ENCODE results near the gene GPSM3.
"Not testable (repeated sequence)": the region's sequence is repeated elsewhere in the genome, so short reads cannot be mapped to it uniquely, and the experiment has no call there.

GPSM3 gene

DNA sequence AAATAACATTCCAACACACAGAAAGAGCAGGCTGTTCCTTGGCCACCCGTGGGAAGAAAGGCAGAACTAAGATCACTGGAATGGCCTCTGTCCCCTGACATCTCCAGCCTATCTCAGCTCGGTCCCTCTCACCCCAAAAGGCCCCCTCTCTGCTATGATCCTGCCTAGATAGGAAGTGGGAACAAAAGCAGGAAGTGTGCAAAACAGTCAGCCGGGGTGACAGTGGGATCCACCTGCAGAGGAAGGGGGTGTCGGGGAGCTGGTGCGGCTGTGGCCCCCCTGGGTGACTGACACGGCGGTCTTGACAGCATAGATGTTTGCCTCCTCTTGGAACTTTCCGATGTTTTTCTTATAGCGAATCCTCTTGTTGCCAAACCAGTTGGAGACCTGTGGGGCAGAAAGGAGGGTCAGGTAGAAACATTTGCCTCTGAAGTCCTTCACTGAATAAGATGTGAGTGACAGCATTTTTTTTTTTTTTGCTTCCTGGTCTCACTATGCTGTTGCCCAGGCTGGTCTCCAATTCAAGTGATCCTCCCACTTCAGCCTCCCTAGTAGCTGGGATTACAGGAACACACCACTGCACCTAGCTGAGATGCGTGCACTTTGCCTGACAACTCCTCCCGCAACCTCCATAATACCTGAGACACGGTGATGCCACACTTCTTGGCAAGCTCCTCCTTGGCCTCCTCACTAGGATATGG, 5.3 kb downstream of the GPSM3 start:
- no peak for DNase-seq (ENCODE audit: low spot score)

DNA sequence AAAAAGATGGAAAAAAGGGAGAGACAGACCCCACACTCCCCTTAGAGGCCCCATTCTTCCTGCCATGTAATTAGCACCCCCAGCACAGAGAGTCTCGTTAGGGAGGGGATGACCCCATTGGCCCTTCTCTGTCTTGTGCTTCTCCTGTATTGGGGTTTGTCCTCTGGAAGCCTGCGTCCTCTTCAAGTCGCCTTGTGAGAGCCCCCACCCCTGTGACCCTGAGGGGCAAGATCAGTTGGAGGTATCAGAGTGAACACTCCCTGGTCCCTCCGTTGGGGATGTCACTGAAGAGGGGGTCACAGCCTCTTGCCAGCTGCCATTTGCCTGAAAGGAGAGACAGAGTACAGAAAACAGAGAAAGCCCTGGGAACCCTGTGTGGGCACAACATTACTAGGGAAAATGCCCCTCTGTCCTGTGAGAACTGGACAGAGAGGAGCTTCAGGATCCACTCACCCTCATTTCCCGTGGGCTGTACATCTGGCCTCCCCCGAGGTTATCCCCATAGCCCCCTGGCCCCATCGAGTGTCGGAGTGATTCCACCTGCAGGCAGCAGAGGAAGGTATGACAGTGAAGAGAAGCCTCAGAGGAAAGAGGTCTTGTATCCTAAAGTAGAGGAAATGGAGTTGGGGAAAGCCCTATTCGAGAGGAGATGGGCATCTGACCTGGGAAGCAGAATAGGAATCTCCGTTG, 6.1 kb downstream of the GPSM3 start:
- DNase-seq (ENCODE audit: low spot score): not testable (repeated sequence)

DNA sequence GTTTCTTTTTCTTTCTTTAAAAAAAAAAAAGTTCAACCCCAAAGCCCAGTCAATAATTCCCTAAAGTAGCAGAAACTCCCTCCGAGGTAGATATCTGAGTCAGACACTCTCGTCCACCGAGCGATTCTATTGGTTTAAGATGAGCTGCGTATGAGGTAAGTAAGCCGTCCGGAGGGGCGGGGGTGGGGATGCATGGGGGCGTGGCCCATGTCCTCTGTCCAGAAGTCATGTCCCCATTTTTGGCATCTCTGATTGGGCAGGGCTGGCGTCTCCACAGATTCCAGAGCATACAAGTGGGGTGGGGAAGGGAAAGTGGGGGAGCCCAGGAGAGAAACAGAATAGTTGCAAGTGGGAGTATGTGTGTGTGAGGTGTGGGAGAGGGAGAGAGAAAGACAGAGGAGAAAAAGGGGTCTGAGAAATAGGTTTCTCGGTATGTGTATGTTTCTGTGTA, 6.7 kb downstream of the GPSM3 start:
- not testable (repeated sequence) for DNase-seq (ENCODE audit: low spot score)

DNA sequence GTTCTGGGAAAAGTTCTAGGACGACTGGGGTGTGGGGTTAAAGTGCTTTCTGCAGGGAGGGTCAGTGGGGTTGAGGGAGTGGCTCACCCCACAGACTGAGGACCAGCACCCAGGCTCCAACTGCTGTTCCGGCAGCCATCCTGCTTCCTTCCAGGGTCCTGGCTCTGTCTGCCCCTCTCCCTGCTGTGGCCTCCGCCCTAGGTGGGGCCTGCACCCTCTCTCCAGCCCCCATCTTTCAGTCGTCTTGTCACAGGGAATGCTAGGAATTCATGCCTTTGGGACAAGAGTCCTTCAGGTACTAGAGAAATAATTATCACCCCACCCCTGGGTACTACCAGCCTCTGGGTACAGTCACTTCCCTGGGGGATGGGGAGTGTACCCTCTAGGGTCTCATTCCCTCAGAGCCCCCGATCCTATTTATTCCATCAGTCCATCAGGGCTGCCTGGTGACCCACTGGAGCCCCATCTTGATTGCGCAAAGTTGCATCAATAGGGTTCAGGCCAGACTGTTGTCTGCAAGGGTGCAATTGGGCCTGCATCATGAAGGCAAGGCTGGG, 8.3 kb downstream of the GPSM3 start, which contains the start of gene AGER:
AGER (minus strand) TSS at position 170 of the 557 bp plus-strand sequence; CDS start at position 139, 31 bp downstream.
- no peak for DNase-seq (ENCODE audit: low spot score)

DNA sequence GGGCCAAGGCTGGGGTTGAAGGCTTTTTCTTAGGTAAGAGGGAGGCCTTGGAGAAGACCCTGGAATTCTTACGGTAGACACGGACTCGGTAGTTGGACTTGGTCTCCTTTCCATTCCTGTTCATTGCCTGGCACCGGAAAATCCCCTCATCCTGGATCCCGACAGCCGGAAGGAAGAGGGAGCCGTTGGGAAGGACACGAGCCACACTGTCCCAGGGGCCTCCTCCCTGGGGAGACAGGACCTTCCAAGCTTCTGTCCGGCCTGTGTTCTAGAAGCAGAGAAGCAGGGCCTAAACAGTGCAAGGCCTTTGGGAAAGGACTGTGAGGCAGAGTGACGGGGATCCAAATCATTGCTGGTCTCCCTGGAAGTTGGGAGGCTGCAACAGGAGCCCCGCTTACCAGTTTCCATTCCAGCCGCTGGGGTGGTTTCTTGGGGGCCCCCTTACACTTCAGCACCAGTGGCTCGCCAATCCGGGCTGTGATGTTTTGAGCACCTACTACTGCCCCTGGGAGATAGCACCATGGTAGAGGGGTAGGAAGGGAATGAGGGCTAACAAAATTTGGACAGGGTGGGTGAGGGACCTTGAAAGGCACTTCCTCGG, 8.9 kb downstream of the GPSM3 start:
- DNase-seq (ENCODE audit: low spot score): no peak

DNA sequence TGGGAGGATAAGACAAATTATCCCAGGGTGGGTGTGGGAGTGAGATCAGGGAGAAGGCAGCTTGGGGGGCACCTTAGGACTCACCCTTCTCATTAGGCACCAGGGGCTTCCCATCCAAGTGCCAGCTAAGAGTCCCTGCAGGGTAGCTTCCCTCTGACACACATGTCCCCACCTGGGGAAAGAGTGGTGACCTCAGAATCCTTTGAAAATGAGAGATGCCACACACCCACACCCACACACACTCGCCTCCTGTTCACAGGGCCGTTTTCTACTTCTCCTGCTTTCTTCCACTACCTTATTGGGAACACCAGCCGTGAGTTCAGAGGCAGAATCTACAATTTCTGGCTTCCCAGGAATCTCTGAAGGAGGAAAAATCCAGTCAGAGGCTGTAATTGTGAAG, 9.4 kb downstream of the GPSM3 start:
- DNase-seq (ENCODE audit: low spot score): no peak

DNA sequence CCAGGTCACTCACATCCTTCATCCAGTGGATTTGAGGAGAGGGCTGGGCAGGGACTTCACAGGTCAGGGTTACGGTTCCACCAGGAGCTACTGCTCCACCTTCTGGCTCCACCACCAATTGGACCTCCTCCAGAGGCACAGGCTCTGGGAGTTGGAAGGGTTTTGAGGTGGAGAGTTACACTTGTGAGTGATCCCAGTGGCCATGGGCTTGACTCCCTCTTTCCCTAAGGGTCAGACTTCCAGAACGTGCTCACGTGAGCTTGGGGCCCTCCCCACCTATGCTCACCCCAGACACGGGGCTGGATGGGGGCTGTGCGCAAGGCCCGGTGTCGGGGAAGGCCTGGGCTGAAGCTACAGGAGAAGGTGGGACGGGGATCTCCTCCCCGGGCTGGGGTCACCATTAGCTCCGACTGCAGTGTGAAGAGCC, 9.9 kb downstream of the GPSM3 start:
- DNase-seq (ENCODE audit: low spot score): no peak

DNA sequence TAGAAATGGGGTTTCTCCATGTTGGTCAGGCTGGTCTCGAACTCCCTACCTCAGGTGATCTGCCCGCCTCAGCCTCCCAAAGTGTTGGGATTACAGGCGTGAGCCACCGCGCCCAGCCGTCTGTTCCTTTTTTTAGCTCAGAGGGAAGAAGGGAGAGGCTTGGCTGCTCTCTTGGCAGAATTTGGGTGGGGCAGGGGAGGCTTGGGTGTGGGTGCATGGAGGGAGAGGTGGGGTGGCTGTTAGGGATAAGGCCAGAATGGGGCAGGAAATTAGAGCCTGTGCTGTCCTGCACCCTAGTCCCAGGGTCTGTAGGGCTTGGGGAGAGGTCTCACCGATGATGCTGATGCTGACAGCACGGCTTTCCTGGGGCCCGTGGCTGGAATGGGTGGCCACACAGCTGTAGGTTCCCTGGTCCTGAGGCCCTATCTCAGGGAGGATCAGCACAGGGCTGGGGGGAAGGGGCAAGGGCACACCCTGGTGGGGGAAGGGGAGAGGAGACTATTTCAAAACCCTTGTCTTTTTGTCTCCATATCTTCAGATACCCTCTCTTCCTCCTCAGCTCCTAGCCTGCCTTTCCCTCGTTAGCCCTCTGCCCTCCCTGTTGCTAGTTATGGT, 10.4 kb downstream of the GPSM3 start:
- DNase-seq (ENCODE audit: low spot score): no peak

DNA sequence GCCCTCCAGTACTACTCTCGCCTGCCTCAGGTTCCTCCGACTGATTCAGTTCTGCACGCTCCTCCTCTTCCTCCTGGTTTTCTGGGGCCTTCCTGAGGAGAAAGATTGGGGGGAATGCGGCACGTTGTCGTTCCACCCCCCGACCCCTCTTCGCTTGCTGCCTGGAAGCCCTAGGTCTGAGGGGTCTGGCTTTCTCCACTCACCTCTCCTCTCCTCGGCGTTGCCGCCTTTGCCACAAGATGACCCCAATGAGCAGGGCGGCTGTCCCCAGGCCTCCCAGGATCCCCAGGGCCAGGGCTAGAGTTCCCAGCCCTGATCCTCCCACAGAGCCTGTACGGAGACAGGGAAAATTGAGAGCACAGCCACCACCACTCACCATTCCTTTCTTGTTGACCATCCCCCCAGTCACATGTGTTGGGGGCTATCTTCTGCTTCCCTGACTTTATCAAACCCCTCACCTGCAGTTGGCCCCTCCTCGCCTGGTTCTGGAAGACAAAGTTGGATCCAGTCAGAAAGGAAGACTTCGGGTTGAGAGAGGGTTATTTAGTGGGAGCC, 11.2 kb downstream of the GPSM3 start:
- DNase-seq (ENCODE audit: low spot score): no peak

DNA sequence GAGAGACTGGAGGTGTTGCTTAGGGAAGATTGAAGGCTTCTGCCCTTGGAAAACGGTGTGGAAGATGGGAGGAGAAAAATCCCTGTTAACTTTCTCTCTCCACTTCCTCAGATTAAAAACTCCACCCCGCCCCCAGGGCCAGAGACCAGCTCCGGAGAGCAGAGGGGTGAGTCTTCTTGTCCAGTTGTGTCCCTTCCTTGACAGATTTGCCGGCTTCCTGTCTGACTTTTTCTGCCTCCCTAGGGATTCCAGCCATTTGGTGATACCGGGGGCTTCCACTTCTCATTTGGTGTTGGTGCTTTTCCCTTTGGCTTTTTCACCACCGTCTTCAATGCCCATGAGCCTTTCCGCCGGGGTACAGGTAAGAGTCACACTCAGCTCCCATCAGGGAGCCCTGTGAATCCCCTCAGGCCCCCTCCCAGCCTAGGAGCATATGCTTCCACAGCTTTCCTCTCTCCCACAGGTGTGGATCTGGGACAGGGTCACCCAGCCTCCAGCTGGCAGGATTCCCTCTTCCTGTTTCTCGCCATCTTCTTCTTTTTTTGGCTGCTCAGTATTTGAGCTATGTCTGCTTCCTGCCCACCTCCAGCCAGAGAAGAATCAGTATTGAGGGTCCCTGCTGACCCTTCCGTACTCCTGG, 12.6 kb downstream of the GPSM3 start:
- no peak for DNase-seq (ENCODE audit: low spot score)

DNA sequence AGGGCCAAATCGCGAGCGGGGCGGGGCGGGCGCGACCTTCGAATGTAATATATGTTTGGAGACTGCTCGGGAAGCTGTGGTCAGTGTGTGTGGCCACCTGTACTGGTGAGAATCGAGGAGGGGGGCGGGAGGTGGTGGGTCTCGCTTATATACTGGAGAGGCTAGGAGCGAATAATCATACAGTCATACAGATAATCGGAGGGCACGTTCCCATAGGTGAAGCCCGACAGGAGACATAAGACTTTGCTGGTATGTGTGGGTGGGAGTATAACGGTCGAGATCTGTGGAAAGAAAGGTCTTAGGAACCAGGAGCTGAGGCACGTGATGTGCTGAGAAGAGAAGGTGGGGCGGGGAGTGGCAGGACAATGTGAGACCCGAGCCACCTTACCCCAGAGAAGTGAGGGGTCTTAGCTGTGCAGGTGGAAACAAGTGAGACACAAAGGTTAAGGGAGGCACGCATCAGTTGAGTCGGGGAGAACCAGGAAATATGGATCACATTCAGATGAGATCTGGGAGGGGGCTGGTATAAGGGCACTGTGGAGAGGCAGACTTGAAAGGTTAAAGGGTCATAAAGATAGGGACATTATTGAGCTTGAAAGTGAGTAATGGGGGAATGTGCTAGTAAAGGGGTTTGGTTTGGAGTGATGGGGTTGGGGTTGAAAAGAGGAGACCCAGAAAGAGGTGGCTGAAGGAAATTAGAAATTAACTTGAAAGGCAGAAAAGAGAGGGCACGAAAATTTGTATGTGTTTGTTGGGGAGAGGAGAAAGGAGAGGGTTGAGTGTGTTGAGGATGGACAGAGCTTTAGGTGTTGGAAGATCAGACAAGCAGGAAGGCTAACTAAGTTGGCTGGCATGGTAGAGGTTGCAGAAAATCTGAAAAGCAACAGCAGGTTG, 13.6 kb downstream of the GPSM3 start:
- DNase-seq (ENCODE audit: low spot score): no peak

DNA sequence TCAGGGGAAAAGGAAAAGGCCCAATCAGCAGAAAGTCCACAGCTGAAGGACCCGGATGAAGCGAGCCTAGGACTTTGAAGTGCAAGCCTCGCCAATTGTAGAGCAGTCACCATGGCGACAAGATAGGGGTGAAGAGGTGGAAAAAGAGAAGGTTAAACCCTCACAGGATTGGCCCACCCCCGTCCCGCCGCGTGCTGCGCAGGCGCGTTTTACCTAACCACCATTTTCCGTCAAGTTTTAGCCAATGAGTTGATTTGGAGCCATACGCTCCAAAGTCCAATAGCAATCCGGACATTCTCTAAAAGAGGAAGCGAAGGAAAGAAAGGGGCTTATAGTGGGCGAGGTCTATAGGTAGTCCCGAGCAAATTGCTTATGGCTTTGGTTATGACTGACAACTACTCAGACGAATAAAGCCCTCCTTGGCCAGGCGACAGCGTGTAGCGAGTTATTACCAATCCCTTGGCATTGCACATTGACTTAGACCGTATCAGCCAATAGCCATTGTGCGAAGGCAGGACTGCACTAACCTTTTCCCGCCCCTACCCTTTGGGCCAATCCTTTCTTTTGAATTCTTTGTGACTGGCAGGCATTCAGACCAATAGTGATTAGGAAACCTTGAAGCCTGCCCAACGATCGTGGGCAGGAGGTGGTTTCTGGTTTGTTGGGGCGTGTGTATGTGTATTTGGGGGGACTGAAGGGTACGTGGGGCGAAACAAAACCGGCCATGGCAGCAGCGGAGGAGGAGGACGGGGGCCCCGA, 14.5 kb downstream of the GPSM3 start, which contains the start of gene RNF5:
RNF5 (plus strand) TSS at position 618 of the 759 bp plus-strand sequence; CDS start at position 725, 107 bp downstream.
- peak; percentile 98 for DNase-seq (ENCODE audit: low spot score)

DNA sequence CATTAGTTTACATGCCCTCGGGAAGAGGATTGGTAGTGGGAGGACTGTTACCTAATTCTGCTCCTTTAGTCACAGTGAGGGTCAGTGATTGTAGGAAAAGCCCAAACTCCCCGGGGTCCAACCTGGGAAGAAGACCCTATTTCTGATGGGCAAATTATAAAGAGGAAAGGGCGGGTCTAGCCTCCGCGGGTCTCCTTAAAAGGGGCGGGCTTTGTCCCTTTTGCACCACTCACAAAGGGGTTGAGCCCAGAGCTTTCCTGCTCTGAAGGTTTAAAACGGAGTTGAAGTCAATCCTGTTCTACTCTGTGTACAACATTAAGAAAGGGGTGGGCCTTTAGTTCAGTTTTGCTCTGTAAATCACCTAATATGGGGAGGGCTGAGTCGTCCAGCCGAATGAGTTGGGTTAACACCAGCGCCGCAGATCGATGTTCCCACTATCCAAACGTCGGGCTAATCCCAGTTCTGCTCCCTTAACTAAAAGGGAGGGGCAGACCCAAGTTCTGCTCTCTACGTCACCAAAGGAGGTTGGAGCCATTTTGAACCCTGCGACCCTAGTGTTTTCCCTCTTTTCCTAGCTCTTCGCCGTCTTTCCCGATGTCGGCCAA, 15.2 kb downstream of the GPSM3 start:
- no peak for DNase-seq (ENCODE audit: low spot score)

DNA sequence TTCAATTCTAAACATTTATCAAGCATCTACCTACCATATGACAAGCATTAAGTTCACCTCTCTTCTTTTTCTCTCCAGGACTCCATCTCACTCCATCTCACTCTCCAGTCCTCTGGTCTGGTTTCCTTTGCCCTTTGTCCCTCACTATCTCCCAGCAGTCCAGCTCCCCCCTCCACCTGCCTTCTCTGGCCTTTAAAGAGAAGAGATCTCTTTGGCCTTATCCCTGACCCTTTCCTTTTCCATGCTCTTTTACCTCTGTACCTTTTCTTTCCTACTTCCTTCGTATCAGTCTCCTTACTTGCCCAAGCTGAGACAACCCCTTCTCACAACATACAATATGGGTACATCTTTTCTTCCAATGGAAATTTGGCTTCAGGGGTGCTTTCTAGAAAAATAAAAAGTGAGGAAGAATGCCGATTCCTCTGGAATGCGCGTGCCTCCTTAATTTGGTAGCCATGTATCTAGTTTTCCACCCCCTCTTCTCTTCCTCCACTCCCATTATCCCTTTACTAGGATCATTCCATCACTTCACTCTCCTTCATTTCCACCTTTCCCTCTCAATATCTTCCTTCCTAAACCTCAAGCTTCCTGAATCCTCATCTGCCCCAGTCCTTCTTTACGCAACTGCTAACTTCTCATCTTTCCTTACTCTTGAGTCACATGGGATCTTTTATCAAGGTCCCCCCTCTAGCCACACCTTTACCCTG, 15.8 kb downstream of the GPSM3 start:
- DNase-seq (ENCODE audit: low spot score): no peak

DNA sequence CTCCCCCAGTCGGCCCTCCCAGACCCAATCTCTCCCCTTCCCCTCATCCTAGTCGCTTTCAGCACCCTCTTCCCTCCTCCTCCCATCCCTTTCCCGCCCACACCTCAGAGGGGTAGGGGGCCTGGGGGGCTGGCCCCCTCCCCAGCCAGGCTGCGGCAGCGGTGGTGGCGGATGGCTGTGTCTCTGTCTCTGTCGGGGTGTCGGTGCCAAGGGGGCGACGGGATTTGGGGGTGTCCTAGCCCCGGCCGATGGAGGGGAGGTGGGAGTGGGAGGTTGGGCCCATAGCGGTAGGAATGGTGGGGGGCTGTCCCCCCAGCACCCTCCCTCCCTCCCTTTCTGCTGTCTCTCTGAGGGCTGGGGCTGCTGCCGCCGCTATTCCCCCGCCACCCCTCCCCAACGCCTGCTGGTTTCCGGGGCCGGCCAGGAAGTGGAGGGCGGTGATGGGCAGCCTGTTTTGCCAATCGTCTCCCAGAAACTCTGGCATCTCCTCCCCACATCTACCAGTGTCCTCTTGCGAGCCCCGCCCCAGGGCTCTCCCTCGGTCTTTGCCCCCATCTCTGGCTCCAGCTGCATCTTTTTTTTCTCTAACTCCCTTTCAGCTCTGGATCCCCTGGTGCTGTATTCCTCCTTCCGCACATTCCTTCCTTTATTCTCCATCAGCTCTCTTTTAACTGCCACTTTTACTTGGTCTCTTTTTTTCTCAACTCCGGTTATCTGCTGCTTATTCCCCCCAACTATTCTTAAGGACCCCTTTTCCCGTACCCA, 16.6 kb downstream of the GPSM3 start, which contains the start of gene AGPAT1:
AGPAT1 (minus strand) TSS at position 374 of the 765 bp plus-strand sequence. CDS start 4,588 bp downstream, outside the sequence.
- DNase-seq (ENCODE audit: low spot score): peak; percentile 98

DNA sequence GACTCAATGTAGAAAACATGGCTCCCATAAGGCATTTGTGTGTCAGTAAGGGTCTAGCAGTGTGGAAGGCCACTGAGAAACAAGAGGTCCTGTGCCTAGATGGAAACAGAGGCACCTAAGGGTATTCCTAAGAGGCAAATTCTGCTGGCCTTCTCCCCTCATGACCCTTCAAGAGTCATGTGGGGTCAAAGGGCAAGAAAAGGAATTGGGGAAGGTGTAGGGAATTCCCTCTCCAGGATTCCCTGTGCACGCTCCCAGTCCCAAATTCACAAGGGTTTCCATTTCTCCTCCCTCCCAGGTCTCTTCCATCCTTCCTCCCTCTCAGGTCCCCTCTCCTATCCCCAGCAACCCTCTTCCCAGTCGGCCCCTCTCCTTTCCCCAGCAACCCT, 17.1 kb downstream of the GPSM3 start:
- no peak for DNase-seq (ENCODE audit: low spot score)

DNA sequence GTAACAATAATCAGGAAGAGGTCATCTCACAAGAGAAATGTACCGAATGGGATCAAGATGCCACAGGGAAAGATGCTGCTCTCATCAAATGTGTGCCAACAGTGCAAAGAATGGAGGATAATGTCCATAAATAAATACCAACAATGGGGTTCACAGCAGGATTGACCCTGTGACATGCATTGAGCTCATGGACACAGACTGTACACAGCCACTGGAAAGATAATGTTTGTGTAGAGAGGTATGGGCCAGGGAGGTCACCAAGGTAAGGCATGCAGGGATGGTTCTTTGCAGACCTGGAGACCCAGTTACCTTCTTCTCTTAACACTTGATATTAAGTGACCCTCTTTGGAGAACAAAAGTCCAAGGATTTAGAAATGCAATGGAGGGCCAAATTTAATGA, 18.0 kb downstream of the GPSM3 start:
- no peak for DNase-seq (ENCODE audit: low spot score)

Measured in germinal center (tissue), 1 donor.